ENCODE results near the gene SIGLECL1. TPM values are rescaled to one million over a fixed set of nuclear protein-coding genes. Genes with fewer than 3 reads are reported as not detected.

Gene SIGLECL1
- polyA plus RNA-seq, 3 donors = 0.16 TPM; not detected in 2

DNA sequence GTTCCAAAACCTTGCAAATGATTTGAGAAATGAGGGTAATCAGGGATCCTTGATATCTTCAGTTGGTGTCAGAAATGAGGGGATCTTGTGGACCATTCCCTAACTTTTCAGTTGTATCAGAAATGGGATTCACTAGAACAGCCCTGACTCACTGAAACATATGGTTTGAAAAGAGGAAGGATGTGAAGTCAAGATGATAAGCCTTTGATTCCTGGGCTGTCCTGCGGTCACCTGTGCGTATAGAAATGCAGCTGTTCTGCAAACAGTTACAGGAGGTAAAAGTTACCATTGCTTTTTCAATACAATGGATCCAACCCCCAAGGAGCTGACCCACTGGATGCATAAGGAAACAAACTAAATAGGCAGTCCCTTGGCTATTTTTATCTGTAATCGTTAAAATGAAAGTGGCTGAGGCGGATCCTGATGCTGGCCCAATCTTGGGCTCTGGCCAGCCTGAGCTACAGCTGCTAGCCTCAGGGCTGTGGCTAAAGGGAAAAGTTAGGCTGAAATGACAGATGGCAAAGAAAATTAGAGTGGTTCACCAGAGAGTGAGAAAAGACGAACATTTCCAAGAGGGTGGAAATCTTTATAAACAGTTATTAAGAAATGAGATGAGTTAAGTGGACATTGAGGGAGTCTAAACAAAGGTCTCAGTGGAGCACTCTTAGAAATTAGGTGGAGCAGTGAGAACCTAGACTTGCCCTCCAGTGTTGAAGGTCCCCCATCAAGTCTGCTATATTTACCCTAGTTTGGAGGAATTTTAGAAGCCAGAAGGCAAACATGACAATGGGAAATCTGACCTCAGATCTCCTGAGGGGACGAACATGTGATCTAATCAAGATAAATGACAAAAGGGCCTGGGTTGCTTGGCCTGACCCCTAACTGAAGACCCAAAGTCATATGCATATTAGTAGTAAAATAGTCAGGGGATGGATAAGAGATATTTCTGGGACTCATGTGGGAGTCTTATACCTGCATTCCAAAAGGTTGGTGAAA is 7.6 kb downstream of the SIGLECL1 start:
- TF ChIP-seq, protein P1, sequence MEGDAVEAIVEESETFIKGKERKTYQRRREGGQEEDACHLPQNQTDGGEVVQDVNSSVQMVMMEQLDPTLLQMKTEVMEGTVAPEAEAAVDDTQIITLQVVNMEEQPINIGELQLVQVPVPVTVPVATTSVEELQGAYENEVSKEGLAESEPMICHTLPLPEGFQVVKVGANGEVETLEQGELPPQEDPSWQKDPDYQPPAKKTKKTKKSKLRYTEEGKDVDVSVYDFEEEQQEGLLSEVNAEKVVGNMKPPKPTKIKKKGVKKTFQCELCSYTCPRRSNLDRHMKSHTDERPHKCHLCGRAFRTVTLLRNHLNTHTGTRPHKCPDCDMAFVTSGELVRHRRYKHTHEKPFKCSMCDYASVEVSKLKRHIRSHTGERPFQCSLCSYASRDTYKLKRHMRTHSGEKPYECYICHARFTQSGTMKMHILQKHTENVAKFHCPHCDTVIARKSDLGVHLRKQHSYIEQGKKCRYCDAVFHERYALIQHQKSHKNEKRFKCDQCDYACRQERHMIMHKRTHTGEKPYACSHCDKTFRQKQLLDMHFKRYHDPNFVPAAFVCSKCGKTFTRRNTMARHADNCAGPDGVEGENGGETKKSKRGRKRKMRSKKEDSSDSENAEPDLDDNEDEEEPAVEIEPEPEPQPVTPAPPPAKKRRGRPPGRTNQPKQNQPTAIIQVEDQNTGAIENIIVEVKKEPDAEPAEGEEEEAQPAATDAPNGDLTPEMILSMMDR (IDR thresholded peaks at IDR 0.05) = no peak
- H3K79me2 ChIP-seq (ENCODE audit: insufficient read depth, low read length) = no peaks in the 10 kb centered on the region
- no peaks in the 10 kb centered on the region for H3K9me3 ChIP-seq (replicated peaks in 1 of 2; ENCODE audit: control insufficient read depth in 1 of 2, insufficient read depth in 1 of 2, low read length in 2 of 2)
- H3K4me1 ChIP-seq (ENCODE audit: control insufficient read depth in 1 of 2, insufficient read depth in 2 of 2, low read length in 2 of 2) = peaks cover 12 to 24% of the 10 kb centered on the region in 2 donors
- peak overlapping the region; percentile 45 for H2AFZ ChIP-seq (ENCODE audit: insufficient read depth, low read depth, low read length, poor library complexity, severe bottlenecking)
- peak overlapping the region in 1 of 3 experiments; percentile 37 for H3K4me3 ChIP-seq (replicated peaks in 1 of 3; ENCODE audit: low read depth in 2 of 3, low read length in 3 of 3)
- Mint-ChIP-seq H3K4me1 (peaks cover 19% of the 10 kb centered on the region), H3K4me3 (peak overlapping the region; percentile 13 to 75), H3K27me3 (ENCODE audit: low read depth in 3 of 3) (peaks cover 0 to 2% (median 1%) of the 10 kb centered on the region in 3 donors), H3K36me3 (no peaks in the 10 kb centered on the region), H3K9me3 (peaks cover 0 to 2% (median 0%) of the 10 kb centered on the region in 7 donors), H3K27ac (peak overlapping the region in 2 of 7 donors; percentile 64 to 83)
- H4K20me1 ChIP-seq (ENCODE audit: insufficient read depth, low read length) = no peaks in the 10 kb centered on the region
- peak overlapping the region; percentile 30 for H3K4me2 ChIP-seq (replicated peaks; ENCODE audit: extremely low read depth, low read length, poor library complexity, severe bottlenecking)
- H3K27me3 ChIP-seq (ENCODE audit: control insufficient read depth in 2 of 2, insufficient read depth in 2 of 2, low read length in 2 of 2) = no peaks in the 10 kb centered on the region
- peak in 1 of 3 donors; percentile 20 for DNase-seq
- no peaks in the 10 kb centered on the region for H3K36me3 ChIP-seq (replicated peaks in 1 of 2; ENCODE audit: control insufficient read depth in 1 of 2, insufficient read depth in 2 of 2, low read length in 2 of 2)
- intact Hi-C loops (cut with micrococcal nuclease) = loop anchor here (2.0 to 10.0 kb wide), 2 partner anchors 54 to 100 kb away; no protein-coding TSS in a partner anchor
- H3K9ac ChIP-seq (ENCODE audit: insufficient read depth, low read length, poor library complexity, severe bottlenecking) = no peak overlapping the region
- 18% methylated on average over 3 of the region's 6 CpGs for WGBS (ENCODE audit: insufficient coverage)
- H3K27ac ChIP-seq (ENCODE audit: low read depth in 1 of 2, low read length in 2 of 2) = no peak overlapping the region

GRCh38 chr19:51259348-51260245 is 8.7 kb downstream of the SIGLECL1 start:
- intact Hi-C loops (cut with micrococcal nuclease) = loop anchor here (2.0 to 10.0 kb wide), 2 partner anchors 55 to 101 kb away; no protein-coding TSS in a partner anchor
- H3K4me1 Mint-ChIP-seq = peaks cover 19% of the 10 kb centered on the region

More at GRCh38 chr19:51259348-51260245, 8.7 kb downstream of the SIGLECL1 start:
- DNase-seq = peak; percentile 41 to 60 (median 52)
- Histone ChIP-seq H2AFZ (ENCODE audit: insufficient read depth, low read depth, low read length, poor library complexity, severe bottlenecking) (no peak overlapping the region), H3K27ac (ENCODE audit: low read depth in 1 of 2, low read length in 2 of 2) (no peak overlapping the region), H3K27me3 (ENCODE audit: control insufficient read depth in 2 of 2, insufficient read depth in 2 of 2, low read length in 2 of 2) (no peaks in the 10 kb centered on the region), H3K9ac (ENCODE audit: insufficient read depth, low read length, poor library complexity, severe bottlenecking) (no peak overlapping the region), H3K36me3 (replicated peaks in 1 of 2; ENCODE audit: control insufficient read depth in 1 of 2, insufficient read depth in 2 of 2, low read length in 2 of 2) (no peaks in the 10 kb centered on the region), H3K4me3 (replicated peaks in 1 of 3; ENCODE audit: low read depth in 2 of 3, low read length in 3 of 3) (no peak overlapping the region), H3K79me2 (ENCODE audit: insufficient read depth, low read length) (no peaks in the 10 kb centered on the region), H3K4me1 (ENCODE audit: control insufficient read depth in 1 of 2, insufficient read depth in 2 of 2, low read length in 2 of 2) (peaks cover 12 to 17% of the 10 kb centered on the region in 2 donors), H3K4me2 (replicated peaks; ENCODE audit: extremely low read depth, low read length, poor library complexity, severe bottlenecking) (no peak overlapping the region), H3K9me3 (replicated peaks in 1 of 2; ENCODE audit: control insufficient read depth in 1 of 2, insufficient read depth in 1 of 2, low read length in 2 of 2) (no peaks in the 10 kb centered on the region), H4K20me1 (ENCODE audit: insufficient read depth, low read length) (no peaks in the 10 kb centered on the region)
- Mint-ChIP-seq H3K4me3 (no peak overlapping the region), H3K27ac (no peak overlapping the region), H3K9me3 (peaks cover 0 to 2% (median 0%) of the 10 kb centered on the region in 7 donors), H3K36me3 (no peaks in the 10 kb centered on the region), H3K27me3 (ENCODE audit: low read depth in 3 of 3) (peaks cover 0 to 2% (median 1%) of the 10 kb centered on the region in 3 donors)
- 0% methylated on average over 3 of the region's 5 CpGs for WGBS (ENCODE audit: insufficient coverage)
- TF ChIP-seq, protein P1 (IDR thresholded peaks at IDR 0.05) = peak; percentile 89

All from CD14-positive monocyte (primary cell).